Right atrium auricular region (tissue), 2 donors: ENCODE measurements around the gene ZNF444. TPM values are rescaled to one million over a fixed set of nuclear protein-coding genes. Genes with fewer than 3 reads are reported as not detected.
A peak's percentile ranks its signal among the peaks of the same experiment; 100 is the strongest.
"Not testable (repeated sequence)": the region's sequence is repeated elsewhere in the genome, so short reads cannot be mapped to it uniquely, and the experiment has no call there.

Source experiments
- DNase-seq: peaks from one replicate; pipeline ENCODE4 v3.0.0-alpha.2; 2019; ENCODE audit warnings: low spot score
- H3K27ac ChIP-seq, 2 donors: fragments of 200-600 bp; sonication (generic); 1 replicate in 1 of 2; 2 replicates in 1 of 2; pipeline ENCODE4 v1.5.1; 2016 to 2019
- H3K27me3 ChIP-seq, 2 donors: fragments of 200-600 bp; sonication (generic); one replicate each; pipeline versions ENCODE4 v1.5.1 to v1.6.0; 2017 to 2019
- H3K36me3 ChIP-seq: fragments of 200-600 bp; sonication (generic); one replicate; pipeline ENCODE4 v1.5.1; 2016
- H3K4me1 ChIP-seq, 2 donors: fragments of 200-600 bp; sonication (generic); one replicate each; pipeline versions ENCODE4 v1.5.1 to v1.6.0; 2017 to 2019
- H3K4me3 ChIP-seq, 2 donors: fragments of 200-600 bp; sonication (generic); 1 replicate in 1 of 2; 2 replicates in 1 of 2; pipeline ENCODE4 v1.5.1; 2017 to 2019; ENCODE audit warnings: mild to moderate bottlenecking in 1 of 2, moderate library complexity in 1 of 2
- H3K9me3 ChIP-seq, 2 donors: fragments of 200-600 bp; sonication (generic); one replicate each; pipeline ENCODE4 v1.5.1; 2019
- CTCF ChIP-seq, 2 donors: fragments of 200-600 bp; sonication (generic); IDR thresholded peaks; one replicate each; pipeline ENCODE4 v1.5.1; 2019; ENCODE audit warnings: antibody characterized with exemption in 2 of 2
- total RNA-seq, 2 donors: library from RNA; depleted of rRNA; stranded (reverse); fragments of >200 nt; gene quantifications; one replicate each; pipeline ENCODE4 v1.1.0, GENCODE V29; 2016

Gene ZNF444
- total RNA-seq, 2 donors from 2014 or later: 26.1 to 30.9 TPM

- Histone ChIP-seq H3K9me3 (no peaks in the 10 kb centered on the region), H3K27ac (no peak overlapping the region), H3K4me3 (no peak overlapping the region), H3K27me3 (no peaks in the 10 kb centered on the region), H3K4me1 (peaks cover 0 to 32% of the 10 kb centered on the region in 2 donors), H3K36me3 (peaks cover 16% of the 10 kb centered on the region)
- DNase-seq: no peak
- TF ChIP-seq CTCF (IDR thresholded peaks at IDR 0.05): no peak
Measured at GRCh38 chr19:56101095-56101494, 40.0 kb upstream of the ZNF444 start.

- Histone ChIP-seq H3K4me3 (no peak overlapping the region), H3K9me3 (no peaks in the 10 kb centered on the region), H3K36me3 (peaks cover 16% of the 10 kb centered on the region), H3K27ac (no peak overlapping the region), H3K27me3 (no peaks in the 10 kb centered on the region), H3K4me1 (peaks cover 0 to 32% of the 10 kb centered on the region in 2 donors)
- no peak for TF ChIP-seq CTCF (IDR thresholded peaks at IDR 0.05)
- no peak for DNase-seq
Measured at GRCh38 chr19:56101746-56102535, 39.1 kb upstream of the ZNF444 start.

- no peak overlapping the region for H3K27ac ChIP-seq
- H3K9me3 ChIP-seq: no peaks in the 10 kb centered on the region
- no peak overlapping the region for H3K4me3 ChIP-seq
- no peak for TF ChIP-seq CTCF (IDR thresholded peaks at IDR 0.05)
- peaks cover 16% of the 10 kb centered on the region for H3K36me3 ChIP-seq
- peaks cover 0 to 33% of the 10 kb centered on the region in 2 donors for H3K4me1 ChIP-seq
- DNase-seq: no peak
- no peaks in the 10 kb centered on the region for H3K27me3 ChIP-seq
Measured at GRCh38 chr19:56103027-56103614, 38.0 kb upstream of the ZNF444 start.

GRCh38 chr19:56104423-56104822 lies 36.7 kb upstream of the ZNF444 start:
- H3K27ac ChIP-seq: peak overlapping the region in 1 of 2 donors; percentile 38
- H3K36me3 ChIP-seq: peaks cover 16% of the 10 kb centered on the region
- H3K4me3 ChIP-seq: no peak overlapping the region
- peaks cover 0 to 46% of the 10 kb centered on the region in 2 donors for H3K4me1 ChIP-seq
- H3K9me3 ChIP-seq: no peaks in the 10 kb centered on the region
- TF ChIP-seq CTCF (IDR thresholded peaks at IDR 0.05): no peak
- DNase-seq: no peak
- no peaks in the 10 kb centered on the region for H3K27me3 ChIP-seq

GRCh38 chr19:56105090-56105701 lies 35.9 kb upstream of the ZNF444 start:
- H3K4me1 ChIP-seq: peaks cover 0 to 54% of the 10 kb centered on the region in 2 donors
- no peaks in the 10 kb centered on the region for H3K9me3 ChIP-seq
- no peaks in the 10 kb centered on the region for H3K27me3 ChIP-seq
- H3K4me3 ChIP-seq: no peak overlapping the region
- H3K27ac ChIP-seq: peak overlapping the region; percentile 1 to 38
- peaks cover 16% of the 10 kb centered on the region for H3K36me3 ChIP-seq
- peak; percentile 81 for DNase-seq
- peak; percentile 43 to 83 for TF ChIP-seq CTCF (IDR thresholded peaks at IDR 0.05)

- not testable (repeated sequence) for DNase-seq, H3K27me3 ChIP-seq, H3K4me3 ChIP-seq, H3K9me3 ChIP-seq
- H3K27ac ChIP-seq: peak overlapping the region; percentile 1 to 38
- H3K36me3 ChIP-seq: peaks cover 16% of the 10 kb centered on the region
- H3K4me1 ChIP-seq: peaks cover 0 to 61% of the 10 kb centered on the region in 2 donors
Measured at GRCh38 chr19:56105831-56106396, 35.2 kb upstream of the ZNF444 start.
